ENCODE data around the gene ZNF844. TPM values are rescaled to one million over a fixed set of nuclear protein-coding genes. Genes with fewer than 3 reads are reported as not detected.
A peak's percentile ranks its signal among the peaks of the same experiment; 100 is the strongest.

Gene ZNF844
- 13.5 to 15.1 TPM (median 13.5 TPM) in 3 replicates for total RNA-seq

GRCh38 chr19:12064590-12065538 lies at the start of gene ZNF844:
TSS of gene ZNF844 (plus strand) at chr19:12064731. CDS start at chr19:12064874, 143 bp downstream.
- H3K9me3 Mint-ChIP-seq, result peaks cover 3% of the 10 kb centered on the region
- H3K4me3 Mint-ChIP-seq, result peak within 1 kb of the TSS; percentile 87
- H3K4me1 Mint-ChIP-seq, result peaks cover 2% of the 10 kb centered on the region
- H3K36me3 Mint-ChIP-seq, result peaks cover 20% of the 10 kb centered on the region
- peak; percentile 62 to 83 for DNase-seq (ENCODE audit: low spot score in 2 of 2, unreplicated experiment in 2 of 2)
- H3K27me3 Mint-ChIP-seq (ENCODE audit: low read depth), result no peaks in the 10 kb centered on the region
- peak within 1 kb of the TSS; percentile 84 for H3K27ac Mint-ChIP-seq
- TF ChIP-seq CTCF (IDR thresholded peaks at IDR 0.05; ENCODE audit: unreplicated experiment), result no peak

GRCh38 chr19:12015015-12015752 lies 49.3 kb upstream of the ZNF844 start:
- TF ChIP-seq CTCF (IDR thresholded peaks at IDR 0.05; ENCODE audit: unreplicated experiment), result no peak
- Mint-ChIP-seq H3K27ac (no peak overlapping the region), H3K4me3 (no peak overlapping the region), H3K9me3 (peaks cover 51% of the 10 kb centered on the region), H3K36me3 (peaks cover 72% of the 10 kb centered on the region), H3K27me3 (ENCODE audit: low read depth) (no peaks in the 10 kb centered on the region), H3K4me1 (no peaks in the 10 kb centered on the region)
- DNase-seq (ENCODE audit: low spot score in 2 of 2, unreplicated experiment in 2 of 2), result no peak

- Mint-ChIP-seq H3K9me3 (peaks cover 54% of the 10 kb centered on the region), H3K27ac (no peak overlapping the region), H3K4me3 (no peak overlapping the region), H3K27me3 (ENCODE audit: low read depth) (no peaks in the 10 kb centered on the region), H3K36me3 (peaks cover 71% of the 10 kb centered on the region), H3K4me1 (no peaks in the 10 kb centered on the region)
- no peak for TF ChIP-seq CTCF (IDR thresholded peaks at IDR 0.05; ENCODE audit: unreplicated experiment)
- DNase-seq (ENCODE audit: low spot score in 2 of 2, unreplicated experiment in 2 of 2), result no peak
Observed at GRCh38 chr19:12015753-12016116, 48.8 kb upstream of the ZNF844 start.

GRCh38 chr19:12034198-12034597 lies 30.3 kb upstream of the ZNF844 start:
- Mint-ChIP-seq H3K36me3 (peaks cover 29% of the 10 kb centered on the region), H3K9me3 (peaks cover 8% of the 10 kb centered on the region), H3K27me3 (ENCODE audit: low read depth) (no peaks in the 10 kb centered on the region), H3K4me3 (peak overlapping the region; percentile 95), H3K27ac (peak overlapping the region; percentile 88), H3K4me1 (peaks cover 16% of the 10 kb centered on the region)
- no peak for TF ChIP-seq CTCF (IDR thresholded peaks at IDR 0.05; ENCODE audit: unreplicated experiment)
- no peak for DNase-seq (ENCODE audit: low spot score in 2 of 2, unreplicated experiment in 2 of 2)

- Mint-ChIP-seq H3K4me1 (peaks cover 16% of the 10 kb centered on the region), H3K36me3 (peaks cover 27% of the 10 kb centered on the region), H3K27ac (peak overlapping the region; percentile 88), H3K27me3 (ENCODE audit: low read depth) (no peaks in the 10 kb centered on the region), H3K4me3 (peak overlapping the region; percentile 95), H3K9me3 (peaks cover 8% of the 10 kb centered on the region)
- DNase-seq (ENCODE audit: low spot score in 2 of 2, unreplicated experiment in 2 of 2), result no peak
- no peak for TF ChIP-seq CTCF (IDR thresholded peaks at IDR 0.05; ENCODE audit: unreplicated experiment)
Observed at GRCh38 chr19:12034620-12035019, 29.9 kb upstream of the ZNF844 start.

Measured in mesothelial cell of epicardium (in vitro differentiated cells).